NCI-H82 treated with DMSO at 0.1 percent for 48 hours (cell line): Measurements from ENCODE around the gene NUDT6.
A peak's percentile ranks its signal among the peaks of the same experiment; 100 is the strongest.
"Not testable (repeated sequence)": the region's sequence is repeated elsewhere in the genome, so short reads cannot be mapped to it uniquely, and the experiment has no call there.

ENCODE experiments used
- DNase-seq: peaks from one replicate; lab custom pipeline; 2025; ENCODE audit not compliant: unreplicated experiment; lab: John Stamatoyannopoulos, UW

NUDT6 gene, protein sequence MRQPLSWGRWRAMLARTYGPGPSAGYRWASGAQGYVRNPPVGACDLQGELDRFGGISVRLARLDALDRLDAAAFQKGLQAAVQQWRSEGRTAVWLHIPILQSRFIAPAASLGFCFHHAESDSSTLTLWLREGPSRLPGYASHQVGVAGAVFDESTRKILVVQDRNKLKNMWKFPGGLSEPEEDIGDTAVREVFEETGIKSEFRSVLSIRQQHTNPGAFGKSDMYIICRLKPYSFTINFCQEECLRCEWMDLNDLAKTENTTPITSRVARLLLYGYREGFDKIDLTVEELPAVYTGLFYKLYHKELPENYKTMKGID

DNA sequence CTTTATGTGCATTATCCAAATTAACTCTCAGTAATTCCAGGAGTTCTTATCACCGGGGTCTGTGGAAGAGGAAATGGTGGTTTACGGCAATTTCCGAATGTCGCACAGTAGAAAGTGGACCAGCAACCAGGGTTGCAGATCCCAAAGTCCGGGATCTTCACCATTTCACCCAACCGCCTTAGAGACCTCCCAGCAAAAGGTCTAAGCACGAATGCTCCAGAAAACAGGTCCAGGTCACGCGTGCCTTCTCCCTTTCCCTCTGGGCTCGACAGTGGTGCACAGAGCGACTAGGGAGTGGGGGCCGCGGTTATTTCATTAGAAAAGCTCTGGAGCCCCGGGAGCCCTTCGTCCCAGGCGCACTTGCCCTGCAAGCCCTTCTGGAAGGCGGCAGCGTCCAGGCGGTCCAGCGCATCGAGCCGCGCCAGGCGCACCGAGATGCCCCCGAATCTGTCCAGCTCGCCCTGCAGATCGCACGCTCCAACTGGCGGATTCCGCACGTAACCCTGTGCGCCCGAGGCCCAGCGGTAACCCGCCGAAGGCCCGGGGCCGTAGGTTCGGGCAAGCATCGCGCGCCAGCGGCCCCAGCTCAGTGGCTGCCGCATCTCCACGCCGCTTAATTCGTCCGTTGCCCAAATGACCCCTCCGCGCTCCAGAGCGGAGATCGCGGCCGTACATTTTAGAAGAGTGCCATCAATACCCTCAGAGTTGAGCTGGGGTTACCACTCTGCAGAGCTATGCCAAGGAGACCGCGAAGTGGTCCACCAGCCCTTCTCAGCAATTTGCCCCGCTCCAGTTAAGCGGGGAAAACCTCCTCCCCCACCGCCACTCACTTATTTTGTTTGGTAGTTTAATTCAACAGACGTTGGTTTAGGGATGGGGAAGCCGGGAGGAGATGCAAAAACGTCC, at the start of gene NUDT6:
Gene NUDT6 (minus strand): TSS at position 627 of the 906 bp plus-strand sequence. CDS start 25 bp downstream, at position 602.
- DNase-seq: peak; percentile 43

DNA sequence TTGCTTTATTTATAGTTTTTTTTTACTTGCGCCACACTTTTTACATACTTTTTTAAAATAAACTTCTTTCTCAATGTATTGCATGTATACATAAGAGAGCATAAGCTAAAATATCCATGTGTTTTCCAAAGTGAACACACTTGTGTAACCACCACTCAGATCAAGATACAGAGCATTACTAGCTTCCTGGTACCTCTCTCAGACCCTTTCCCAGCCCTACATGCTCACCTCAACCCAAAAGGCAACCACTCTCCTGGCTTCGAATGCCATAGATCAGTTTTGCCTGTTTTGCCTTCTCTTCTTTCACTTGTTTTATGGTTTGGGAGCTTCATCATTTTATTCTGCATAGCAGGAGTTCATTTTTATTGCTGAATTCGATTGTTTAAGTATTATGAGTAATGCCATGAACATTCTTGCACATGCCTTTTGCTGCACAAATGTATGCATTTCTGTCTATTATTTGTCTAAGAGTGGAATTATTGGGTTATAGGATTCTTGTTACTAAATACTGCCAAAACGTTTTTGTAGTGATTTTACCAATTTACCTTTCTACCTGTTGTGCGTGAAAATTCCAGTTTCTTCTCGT, 45.9 kb upstream of the NUDT6 start:
- DNase-seq: no peak

DNA sequence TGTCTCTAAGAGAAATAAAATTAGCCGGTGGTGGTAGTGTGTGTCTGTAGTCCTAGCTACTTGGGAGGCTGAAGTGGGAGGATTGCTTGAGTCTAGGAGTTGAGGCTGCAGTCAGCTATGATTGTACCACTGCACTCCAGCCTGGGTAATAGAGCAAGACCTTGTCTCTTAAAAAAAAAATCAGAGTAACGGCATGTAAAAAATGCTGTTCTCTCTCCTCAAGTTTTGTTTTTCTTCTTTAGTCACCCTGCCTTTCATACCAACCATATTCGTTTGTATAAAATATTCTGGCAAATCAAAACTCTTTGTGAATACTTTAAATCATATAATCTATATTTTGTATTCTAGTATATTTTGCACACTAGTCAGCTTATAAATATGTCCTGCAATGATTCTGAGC, 44.8 kb upstream of the NUDT6 start:
- no peak for DNase-seq

DNA sequence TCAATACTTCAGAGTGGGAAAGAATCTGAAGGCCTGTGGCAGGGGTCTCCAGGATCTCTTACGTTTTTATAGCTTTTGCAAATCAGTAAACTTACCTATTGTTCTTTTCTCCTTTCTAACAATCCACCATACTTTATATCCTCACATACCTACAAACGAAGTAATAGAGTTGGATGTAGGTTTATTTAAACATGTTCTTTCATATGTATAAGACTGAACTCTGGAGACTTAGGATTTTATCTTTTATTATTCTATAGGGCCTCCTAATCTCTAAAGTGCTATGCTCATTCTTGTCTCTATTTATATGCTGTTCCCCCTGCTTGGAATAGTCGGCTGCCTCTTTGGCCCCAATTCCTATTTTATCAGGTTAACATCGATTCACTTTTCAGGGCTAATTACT, 43.8 kb upstream of the NUDT6 start:
- no peak for DNase-seq

DNA sequence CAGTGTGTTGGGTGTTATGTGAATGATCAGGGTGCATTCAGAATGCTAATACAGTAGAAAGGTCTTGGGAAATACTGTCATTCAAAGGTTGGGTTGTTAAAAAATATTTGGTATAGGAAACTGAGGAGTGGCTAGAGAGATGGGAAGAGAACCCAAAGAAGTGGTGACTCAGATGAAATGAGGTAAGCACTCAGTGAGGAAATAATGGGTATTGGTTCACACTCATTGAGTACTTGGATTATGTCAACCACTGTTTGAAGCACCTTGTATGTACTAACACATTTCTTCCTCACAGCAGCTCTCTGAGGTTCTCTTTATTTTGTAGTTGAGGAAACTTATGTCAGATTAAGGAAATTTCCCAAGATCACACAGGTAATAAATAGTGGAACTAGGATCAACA, 40.8 kb upstream of the NUDT6 start:
- DNase-seq: no peak

DNA sequence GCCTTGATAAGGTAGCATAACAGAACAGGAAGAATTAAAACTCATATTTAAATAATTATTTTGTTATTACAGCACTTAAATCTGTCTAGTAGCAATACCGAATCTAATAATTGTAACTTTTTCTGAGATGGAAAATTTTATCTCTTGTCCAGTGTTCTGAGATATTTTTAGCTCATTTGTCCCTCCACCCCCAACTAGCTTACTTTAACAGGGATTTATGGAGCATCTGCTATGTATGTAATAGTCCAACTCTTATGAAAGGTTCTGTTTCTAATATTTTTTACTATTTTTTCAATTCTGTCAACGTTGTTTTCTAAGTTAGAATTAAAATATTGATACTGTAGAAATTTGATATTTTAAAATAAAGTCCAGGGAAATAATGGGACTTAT, 38.2 kb upstream of the NUDT6 start:
- DNase-seq: no peak

DNA sequence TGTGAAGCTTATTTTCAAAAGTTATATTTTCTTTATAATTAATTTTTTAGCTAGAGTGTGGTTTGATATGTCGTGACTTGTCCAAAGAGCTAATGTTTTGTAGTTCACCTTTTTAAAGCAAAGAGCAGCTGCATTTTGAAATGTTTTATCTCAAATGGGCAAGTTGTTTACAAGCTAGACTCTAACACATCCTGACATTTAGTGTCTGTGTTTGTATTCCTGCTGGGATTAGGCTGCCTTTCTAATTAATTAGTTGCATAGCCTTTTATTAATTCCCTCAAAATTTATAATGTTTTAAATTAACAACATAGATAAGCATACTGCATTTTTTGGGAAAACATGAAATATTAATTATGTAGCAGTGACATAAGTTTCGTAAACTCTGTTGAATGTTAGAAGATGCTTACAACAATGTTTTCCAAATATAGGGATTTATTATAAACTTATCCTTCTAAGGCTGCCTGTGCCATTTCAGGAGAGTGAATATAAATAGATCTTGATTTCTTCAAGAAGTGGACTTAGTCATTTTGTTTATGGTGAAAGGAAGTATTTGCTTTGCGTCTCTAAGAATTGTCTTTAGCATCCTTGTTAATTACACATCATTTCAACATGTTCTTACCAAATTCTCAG, 37.7 kb upstream of the NUDT6 start:
- no peak for DNase-seq

DNA sequence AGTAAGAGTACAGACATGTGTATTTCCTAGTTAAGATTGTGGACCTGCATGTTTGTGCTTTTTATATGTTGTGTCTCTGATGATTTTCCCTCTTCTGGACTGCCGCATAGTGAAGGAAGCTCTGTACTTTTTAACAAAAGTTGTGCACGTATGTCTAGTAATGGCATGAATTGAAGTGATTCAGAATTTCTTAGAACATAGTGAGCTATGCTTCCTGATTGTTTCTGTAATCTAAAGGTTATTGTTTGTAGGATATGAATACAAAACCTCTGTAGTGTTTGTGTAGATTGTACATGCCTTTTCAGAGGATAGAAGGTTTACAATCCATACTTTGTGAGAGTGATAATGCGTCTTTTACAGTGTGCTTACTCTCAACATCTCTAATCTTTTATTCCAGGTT, 37.0 kb upstream of the NUDT6 start:
- no peak for DNase-seq

DNA sequence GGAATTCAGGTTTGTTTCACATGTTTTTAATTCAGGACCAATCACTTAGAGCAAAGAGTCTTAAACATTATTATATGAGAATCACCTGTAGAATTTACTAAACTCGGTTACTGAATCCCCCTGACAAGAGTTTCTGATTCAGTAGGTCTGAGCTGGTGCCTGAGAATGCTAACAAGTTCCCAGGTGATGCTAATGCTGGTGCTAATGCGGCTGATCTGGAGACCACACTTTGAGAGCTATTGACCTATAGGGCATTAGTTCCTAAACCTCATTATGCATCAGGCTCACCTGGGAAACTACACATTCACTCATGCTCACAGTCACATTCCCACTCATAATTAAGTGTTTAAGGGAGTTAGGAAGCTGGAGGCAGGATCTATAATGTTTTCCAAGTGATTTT, 36.1 kb upstream of the NUDT6 start:
- no peak for DNase-seq

DNA sequence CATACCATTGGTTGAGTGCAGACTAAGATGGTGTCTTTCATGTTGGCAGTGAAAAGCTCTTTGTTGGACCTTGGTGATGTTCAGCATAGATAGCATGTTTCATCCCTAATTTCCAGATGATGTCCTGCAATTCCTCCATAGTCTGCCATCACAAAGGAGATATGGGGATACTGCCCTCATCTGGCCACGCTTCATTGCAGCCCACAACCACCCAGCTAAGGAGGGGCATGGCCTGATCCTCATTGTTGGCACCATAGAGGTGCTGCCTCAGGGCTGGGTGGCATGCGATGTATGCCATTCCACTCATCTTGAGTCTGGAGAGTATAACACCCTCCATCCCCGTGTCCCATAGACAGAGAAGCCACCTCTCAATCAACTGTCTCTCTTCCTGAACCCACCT, 31.5 kb upstream of the NUDT6 start:
- no peak for DNase-seq

DNA sequence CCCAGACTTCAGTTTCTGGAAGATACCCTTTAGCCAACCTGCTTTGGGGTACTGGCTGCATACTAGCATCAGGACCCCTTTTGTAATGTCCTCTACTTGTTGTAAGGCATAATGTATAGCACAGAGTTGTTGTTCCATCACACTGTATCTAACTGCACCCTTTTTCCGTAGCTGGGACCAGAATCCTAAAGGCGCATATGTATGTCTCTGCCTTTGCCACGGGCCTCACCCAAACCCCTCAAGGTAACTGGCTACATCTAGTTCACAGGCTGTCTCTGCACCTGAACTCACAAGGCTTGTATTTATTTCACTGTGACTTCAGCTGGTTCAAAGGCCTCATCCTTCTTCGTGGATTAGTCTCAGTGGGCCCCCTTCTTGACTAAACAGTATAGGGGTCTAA, 29.6 kb upstream of the NUDT6 start:
- DNase-seq: no peak

DNA sequence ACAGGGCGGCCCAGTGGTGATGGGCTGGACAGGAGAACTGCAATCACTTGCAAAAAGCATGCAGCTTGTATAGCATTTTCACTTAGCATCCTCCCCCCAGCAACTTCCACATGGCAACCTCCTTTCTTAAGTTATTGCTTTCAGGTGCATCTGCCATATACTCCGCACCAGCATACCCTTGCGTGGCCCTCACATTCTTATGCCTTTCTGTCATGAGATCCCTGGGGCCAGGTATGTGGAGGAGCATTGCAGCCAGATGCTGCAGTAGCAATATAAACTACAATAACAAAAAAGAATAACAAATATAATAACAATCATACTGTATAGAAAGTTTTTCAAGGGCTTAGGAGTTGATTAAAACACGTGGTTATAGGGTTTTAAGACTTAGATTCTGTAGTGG, 26.3 kb upstream of the NUDT6 start:
- DNase-seq: no peak

DNA sequence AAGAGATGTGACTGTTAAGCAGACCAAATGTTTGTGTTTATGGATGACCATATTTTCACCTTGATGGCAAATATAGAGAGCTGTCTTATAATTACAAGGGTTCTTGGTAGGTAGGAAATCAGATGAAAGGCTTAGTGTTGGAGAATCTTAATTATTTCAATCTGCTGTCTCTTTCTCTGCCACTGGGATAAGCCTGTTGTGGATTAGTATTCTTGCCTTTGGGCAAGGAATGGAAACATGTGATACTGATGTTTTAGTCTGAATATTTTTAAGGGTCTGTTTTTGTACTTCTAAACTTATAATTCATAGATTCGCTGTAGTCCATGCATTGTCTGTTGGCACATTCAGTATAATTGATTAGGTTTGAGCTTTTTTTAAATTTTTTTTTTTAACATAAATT, 23.7 kb upstream of the NUDT6 start:
- DNase-seq: peak; percentile 4

DNA sequence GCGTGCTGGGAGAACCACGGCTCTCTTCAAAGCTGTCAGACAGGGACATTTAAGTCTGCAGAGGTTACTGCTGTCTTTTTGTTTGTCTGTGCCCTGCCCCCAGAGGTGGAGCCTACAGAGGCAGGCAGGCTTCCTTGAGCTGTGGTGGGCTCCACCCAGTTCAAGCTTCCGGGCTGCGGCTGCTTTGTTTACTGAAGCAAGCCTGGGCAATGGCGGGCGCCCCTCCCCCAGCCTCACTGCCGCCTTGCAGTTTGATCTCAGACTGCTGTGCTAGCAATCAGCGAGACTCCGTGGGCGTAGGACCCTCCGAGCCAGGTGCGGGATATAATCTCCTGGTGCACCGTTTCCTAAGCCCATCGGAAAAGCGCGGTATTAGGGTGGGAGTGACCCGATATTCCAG, 22.7 kb upstream of the NUDT6 start:
- DNase-seq: not testable (repeated sequence)

DNA sequence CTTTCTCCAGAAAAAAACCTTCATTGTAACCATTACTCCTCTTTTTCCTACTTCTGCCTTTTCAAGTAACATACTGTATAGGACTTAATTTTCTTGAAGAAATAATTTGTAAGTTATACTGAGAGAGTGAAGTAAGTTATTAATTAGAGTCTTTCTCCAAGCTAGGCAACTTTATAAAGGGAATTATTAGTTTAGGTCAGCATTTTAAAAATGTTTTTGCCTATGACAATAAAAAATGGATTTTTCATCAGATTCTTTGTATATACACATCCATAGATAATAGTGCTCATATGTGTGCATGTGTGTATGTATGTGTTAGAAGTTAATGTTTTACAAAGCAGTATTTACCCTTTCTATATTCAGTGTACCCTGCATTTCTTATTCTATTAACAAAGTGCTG, 10.4 kb upstream of the NUDT6 start:
- DNase-seq: no peak

DNA sequence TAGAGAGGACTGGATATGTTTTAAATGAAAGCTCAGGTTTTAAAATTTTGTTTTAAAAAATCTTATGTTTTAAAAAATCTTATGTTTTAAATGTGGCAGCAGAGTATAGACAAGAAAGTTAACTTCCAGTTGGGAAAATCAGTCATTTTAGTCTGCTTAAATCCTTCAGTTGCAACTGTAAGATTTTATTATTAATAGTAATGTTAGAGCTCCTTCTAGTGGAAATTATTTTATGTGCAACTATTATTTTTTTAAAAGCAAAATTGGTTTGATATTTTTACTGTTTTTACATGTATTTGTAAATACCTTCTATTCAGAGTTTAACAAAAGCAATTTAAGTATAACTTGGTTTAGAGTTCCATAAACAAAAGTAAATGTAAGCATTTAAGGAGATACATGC, 8.5 kb upstream of the NUDT6 start:
- DNase-seq: peak; percentile 12

DNA sequence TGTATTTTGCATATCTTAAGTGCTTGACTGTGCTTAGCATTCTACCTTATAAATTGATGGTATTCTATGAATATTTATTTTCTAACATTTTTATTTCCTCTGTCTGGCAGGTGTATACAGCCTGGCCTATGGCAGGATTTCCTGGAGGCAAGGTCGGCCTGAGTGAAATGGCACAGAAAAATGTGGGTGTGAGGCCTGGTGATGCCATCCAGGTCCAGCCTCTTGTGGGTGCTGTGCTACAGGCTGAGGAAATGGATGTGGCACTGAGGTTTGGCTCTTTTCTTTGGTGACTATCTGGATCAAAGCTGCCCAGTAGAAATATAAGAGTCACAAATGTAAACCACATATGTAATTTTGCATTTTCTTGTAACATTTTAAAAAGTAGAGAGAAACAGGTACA, 6.5 kb upstream of the NUDT6 start:
- no peak for DNase-seq

DNA sequence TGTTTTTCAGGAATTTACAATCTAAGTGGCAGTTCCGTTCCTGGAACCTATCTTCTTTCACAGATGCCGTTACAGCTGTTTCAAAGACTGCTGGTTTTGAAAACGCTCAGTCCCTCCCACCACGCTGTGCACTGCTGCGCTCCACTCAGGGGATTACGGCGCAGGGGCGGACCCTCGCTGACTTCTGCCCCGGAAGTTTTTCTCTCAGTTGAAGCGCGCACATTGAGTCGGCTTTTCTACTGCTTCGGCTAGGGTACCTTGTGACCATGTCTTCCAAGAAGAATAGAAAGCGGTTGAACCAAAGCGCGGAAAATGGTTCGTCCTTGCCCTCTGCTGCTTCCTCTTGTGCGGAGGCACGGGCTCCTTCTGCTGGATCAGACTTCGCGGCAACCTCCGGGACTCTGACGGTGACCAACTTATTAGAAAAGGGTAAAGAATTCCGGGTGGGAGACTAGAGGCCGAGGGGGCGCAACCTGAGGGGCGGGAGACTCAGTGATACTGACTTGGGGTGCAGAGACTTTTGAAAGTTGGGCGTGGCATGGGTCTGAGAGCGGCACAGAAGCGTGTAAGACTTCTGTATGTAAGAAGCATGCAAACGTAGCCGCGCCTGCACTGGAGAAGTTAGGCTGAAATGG, 597 bp upstream of the NUDT6 start:
- peak; percentile 58 for DNase-seq

DNA sequence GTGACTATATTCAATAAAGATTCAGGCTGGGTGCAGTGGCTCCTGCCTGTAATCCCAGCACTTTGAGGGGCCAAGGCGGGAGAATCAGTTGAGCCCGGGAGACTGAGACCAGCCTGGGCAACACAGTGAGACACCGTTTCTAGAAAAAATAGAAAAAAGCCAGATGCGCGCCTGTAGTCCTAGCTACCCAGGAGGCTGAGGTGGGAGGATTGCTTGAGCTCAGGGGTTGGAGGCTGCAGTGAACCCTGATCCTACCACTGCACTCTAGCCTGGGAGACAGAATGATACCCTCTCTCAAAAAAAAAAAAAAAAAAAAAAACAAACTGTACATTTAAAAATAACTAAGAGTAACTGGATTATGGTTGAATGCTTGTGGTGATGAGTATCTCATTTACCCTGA, 1.1 kb downstream of the NUDT6 start:
- no peak for DNase-seq

DNA sequence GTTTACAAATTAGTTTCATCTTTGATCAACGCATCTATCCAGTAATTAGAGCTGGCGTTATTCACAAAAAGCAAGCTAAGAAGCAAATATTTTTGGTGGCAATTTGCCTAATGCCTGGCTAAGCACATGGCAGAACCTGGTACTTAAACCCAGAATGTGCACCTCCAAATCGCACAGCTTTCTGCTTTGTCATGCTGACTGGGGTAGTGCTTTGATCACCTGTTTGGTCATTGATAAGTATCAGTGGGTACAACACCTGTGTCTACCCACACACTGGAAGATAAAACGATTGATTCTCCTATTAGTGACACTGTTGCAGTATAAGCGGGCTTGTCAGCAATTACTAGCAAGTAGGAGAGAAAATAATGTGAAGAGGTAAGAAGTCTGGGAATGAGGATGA, 1.9 kb downstream of the NUDT6 start:
- DNase-seq: no peak

DNA sequence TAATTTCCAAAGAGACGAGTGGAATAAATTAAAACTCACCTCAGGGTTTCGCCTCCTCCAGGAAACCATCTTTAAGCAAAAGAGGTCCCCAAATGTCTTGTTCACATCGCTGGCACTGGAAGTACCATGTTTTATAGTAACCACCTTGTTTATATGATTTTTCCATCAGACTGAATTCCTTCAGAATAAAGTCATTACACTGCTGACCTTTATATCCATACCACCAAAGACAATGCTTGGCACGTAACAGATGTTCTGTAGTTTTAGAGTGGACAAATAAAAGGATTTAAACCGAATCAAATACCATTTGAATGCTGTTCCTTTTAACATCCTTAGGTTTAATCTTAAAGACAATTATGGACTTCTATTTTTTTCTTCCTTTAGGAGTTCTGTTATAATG, 4.7 kb downstream of the NUDT6 start:
- no peak for DNase-seq
